NCI-H446 (cell line): ENCODE results near the gene NFKBIE.
"Not testable (repeated sequence)": the region's sequence is repeated elsewhere in the genome, so short reads cannot be mapped to it uniquely, and the experiment has no call there.

ENCODE experiments used
- DNase-seq, 2 experiments: peaks; one replicate each; lab custom pipeline; 2025; lab: John Stamatoyannopoulos, UW

The NFKBIE gene

GRCh38 chr6:44245912-44246662 is 19.3 kb downstream of the NFKBIE start:
- DNase-seq: peak; percentile 40 to 75

- DNase-seq: no peak
Observed at GRCh38 chr6:44245391-44245911, 19.9 kb downstream of the NFKBIE start.

DNA sequence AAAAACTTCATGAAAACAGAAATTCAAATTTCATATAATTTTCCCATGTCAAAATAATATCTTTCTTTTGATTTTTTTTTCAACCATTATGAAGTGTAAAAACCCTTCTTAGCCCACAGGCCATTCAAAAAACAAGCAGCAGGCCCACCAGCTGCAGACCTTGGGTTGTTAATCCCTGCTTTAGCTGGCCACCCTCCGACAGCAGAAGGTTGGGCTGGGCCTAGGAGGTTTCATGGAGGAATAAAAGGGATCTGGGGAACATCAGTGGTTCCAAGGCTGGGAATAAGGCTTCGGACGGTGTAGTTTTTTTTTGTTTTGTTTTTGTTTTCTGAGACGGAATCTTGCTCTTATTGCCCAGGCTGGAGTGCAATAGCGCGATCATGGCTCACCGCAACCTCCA is 22.0 kb downstream of the NFKBIE start:
- DNase-seq: no peak

- DNase-seq: no peak
Observed at GRCh38 chr6:44238687-44239350, 26.5 kb downstream of the NFKBIE start.

GRCh38 chr6:44237813-44238433 is 27.4 kb downstream of the NFKBIE start:
- peak; percentile 49 to 80 for DNase-seq

- DNase-seq: peak; percentile 29 to 83
Observed at GRCh38 chr6:44237021-44237812, 28.1 kb downstream of the NFKBIE start.

DNA sequence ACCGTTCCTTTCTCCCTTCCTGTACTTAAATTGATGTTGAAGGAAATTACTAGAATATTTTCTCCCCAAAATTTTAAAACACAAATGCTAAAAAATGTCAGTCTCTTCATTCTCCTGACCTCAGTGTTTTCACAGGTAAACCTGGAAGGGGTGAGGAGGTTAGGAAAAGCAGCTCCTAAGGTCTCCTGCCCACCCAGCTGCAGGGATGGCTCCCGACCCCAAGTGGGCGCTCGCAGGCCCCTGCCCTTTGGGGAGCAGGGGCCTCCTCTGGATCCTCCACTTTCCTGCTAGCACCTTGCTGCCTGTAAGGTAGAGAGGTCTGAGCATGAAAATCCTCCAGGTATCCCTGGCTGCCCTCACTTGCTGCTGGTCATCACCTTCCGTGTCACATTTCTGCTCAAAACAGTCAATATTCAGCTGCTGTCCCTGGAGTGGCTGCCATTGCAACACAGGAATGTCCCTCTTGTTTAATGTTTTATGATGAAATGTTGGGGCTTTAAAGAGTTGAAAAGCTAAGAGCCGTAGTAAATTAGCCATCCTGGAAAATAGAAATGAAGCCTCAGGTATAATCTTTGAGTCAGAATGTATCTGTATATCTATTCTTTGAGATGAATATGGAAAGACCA is 29.3 kb downstream of the NFKBIE start:
- no peak for DNase-seq

- no peak for DNase-seq
Observed at GRCh38 chr6:44235269-44235668, 30.1 kb downstream of the NFKBIE start.

GRCh38 chr6:44234101-44235025 is 31.0 kb downstream of the NFKBIE start:
- peak; percentile 67 to 82 for DNase-seq

GRCh38 chr6:44233567-44234100 is 31.7 kb downstream of the NFKBIE start:
- no peak for DNase-seq

DNA sequence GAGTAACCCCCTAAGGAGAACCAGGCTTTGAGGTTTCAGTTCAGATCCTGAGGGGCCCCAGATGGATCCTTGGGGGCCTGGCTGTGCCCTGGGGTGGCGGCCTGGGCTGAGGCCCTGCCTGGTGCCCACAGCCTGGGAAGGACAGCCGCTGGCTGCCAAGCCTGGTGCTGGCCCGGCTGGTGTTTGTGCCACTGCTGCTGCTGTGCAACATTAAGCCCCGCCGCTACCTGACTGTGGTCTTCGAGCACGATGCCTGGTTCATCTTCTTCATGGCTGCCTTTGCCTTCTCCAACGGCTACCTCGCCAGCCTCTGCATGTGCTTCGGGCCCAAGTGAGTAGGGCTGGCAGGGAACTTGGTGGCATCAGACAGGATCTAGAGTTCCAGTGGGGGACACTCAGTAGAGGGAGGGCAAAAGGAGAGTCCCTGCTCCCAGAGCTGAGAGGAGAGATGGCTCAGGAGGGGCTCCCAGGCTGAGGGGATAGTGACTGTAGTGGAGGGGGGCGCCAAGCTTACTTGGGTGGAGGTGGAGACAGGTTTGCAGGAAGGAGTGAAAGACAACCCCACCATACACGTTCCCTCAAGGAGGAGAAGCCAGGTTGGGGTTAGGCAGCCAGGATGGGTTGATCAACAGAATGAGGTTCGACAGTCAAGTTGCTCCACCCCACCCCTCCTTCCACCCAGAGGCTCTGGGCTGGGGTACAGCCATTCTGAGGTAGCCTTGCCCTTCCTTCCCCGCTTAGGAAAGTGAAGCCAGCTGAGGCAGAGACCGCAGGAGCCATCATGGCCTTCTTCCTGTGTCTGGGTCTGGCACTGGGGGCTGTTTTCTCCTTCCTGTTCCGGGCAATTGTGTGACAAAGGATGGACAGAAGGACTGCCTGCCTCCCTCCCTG is 32.4 kb downstream of the NFKBIE start:
- DNase-seq: no peak

- DNase-seq: not testable (repeated sequence)
Observed at GRCh38 chr6:44231426-44231825, 33.9 kb downstream of the NFKBIE start.

- no peak for DNase-seq
Observed at GRCh38 chr6:44230034-44230675, 35.2 kb downstream of the NFKBIE start.

DNA sequence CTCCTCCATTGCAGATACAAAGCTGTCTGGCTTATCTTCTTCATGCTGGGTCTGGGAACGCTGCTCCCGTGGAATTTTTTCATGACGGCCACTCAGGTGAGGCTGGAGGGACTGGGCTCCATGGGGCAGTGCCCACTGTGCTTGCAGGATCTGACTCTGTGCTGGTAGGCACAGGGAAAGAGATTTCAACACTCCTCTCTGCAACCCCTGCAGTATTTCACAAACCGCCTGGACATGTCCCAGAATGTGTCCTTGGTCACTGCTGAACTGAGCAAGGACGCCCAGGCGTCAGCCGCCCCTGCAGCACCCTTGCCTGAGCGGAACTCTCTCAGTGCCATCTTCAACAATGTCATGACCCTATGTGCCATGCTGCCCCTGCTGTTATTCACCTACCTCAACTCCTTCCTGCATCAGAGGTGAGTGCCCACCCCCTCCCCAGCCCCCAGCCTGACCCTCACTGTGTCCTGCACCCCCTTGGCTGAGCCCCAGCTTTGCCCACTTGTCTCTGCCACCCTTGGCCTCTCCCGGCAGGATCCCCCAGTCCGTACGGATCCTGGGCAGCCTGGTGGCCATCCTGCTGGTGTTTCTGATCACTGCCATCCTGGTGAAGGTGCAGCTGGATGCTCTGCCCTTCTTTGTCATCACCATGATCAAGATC is 35.8 kb downstream of the NFKBIE start:
- DNase-seq: no peak

GRCh38 chr6:44228836-44229235 is 36.5 kb downstream of the NFKBIE start:
- DNase-seq: no peak

DNA sequence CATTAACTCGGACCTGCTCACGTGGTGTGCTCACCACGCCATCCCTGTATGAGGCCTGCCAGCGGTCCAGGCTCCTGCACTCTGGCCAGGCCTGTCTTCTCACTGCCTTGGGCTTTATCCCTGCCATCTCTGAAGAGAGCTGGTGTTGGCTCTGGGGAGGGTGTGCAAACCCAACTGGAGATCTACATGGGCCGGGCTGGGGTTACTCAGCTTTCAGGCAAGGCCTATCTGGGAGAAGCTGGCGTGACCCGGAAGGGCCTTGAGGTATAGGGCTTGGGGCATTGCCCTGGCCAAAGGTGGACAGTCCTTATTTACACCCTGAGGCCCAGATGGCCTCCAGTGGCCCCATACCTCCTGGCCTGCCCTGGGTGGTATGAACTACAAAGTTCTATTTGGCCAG is 36.9 kb downstream of the NFKBIE start:
- DNase-seq: no peak

- no peak for DNase-seq
Observed at GRCh38 chr6:44228031-44228430, 37.3 kb downstream of the NFKBIE start.

- DNase-seq: no peak
Observed at GRCh38 chr6:44227148-44227793, 38.1 kb downstream of the NFKBIE start.
